Erythroblast (primary cell): ENCODE results near the gene MRPL37.

Experiments
- DNase-seq, 2 experiments: peaks; one replicate each; lab custom pipeline; 2025; lab: John Stamatoyannopoulos, UW
- GATA1 ChIP-seq: IDR thresholded peaks from 2 replicates; pipeline ENCODE4 v1.6.1; 2011; ENCODE audit warnings: low read depth, mild to moderate bottlenecking, control low read depth, low read length, moderate library complexity
- POLR2A ChIP-seq: IDR thresholded peaks from 2 replicates; pipeline ENCODE4 v1.6.1; 2011; ENCODE audit warnings: mild to moderate bottlenecking, low read length

Gene MRPL37

DNA sequence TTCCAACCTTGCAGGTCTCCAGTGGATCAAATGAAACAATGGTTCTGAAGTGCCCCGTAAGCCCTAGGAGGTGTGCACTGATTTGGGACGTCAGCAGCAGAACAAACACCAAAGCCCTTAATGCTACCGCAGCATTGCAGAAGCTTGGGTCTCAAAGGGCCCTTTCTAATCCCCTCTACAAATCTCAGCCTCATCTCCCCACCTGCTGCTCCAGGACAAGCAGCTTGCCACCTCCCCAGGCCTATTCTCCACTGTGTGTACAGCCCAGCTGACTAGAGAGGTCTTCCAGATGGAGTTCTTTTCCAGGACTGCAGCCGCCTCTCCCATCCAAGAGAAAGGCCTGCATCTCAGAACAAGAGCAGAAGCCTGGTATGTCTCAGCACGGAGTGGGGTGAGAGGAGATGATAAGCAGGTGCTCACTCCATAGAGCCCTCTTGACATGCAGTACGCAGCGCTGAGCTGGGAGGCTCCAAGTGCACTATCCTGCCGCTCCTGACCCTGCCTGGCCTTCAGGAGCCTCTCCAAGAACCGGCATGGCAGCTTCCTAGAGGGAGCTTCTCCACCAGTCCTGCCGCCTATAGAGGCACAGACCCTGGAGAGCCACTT lies 46.3 kb downstream of the MRPL37 start:
- no peak for DNase-seq
- TF ChIP-seq GATA1, result no peak
- no peak for TF ChIP-seq POLR2A

DNA sequence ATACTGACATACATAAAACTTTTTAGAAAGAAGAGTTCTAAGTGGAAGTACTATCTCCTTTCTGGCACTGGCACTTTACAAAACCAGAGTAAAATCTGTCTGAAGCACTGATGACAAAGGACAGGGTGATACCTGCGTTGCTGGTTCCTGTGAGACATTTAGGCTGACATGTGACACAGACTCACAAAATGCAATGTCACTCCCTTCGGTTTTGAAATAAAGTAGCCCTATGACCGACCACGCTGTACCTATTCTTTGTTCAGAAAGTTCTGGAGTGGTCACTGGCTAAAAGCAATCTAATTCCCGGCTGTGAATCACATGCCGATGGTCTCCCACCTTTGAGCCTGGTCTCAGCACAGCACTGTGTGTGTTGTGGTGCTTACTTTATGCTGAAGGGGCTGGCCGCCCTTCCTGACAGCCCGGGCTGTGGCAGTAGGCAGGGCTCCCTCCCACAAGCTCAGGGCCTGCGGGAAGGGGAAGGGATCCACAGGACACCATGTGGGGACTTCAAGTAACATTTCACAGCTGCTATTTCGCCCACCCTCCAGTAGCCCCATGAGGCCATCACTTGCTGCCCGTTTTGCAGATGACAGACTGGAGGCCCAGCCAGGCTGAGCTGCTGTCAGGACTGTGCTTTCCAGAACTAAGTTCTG lies 48.0 kb downstream of the MRPL37 start:
- no peak for DNase-seq
- TF ChIP-seq GATA1 (no peak), POLR2A (no peak)

DNA sequence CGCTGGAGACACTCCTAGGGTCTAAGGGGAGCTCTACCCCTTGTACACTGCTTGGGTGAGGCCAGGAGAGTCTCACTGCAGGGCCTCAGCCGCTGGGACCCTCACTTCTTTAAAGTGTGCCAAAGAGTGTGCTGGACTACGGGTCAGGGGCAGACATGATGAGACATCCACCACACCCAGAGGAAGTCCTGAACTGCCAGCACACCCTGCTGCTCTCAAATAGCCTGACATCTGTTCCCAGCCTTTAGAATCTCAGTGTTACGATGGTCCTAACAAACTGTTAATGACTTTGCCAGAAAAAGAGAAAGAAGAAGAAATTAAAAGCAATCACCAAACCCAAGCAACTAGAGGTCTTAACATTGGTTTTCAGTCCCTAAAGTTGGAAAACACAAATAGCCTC lies 49.0 kb downstream of the MRPL37 start:
- no peak for DNase-seq
- TF ChIP-seq GATA1 (no peak), POLR2A (no peak)

DNA sequence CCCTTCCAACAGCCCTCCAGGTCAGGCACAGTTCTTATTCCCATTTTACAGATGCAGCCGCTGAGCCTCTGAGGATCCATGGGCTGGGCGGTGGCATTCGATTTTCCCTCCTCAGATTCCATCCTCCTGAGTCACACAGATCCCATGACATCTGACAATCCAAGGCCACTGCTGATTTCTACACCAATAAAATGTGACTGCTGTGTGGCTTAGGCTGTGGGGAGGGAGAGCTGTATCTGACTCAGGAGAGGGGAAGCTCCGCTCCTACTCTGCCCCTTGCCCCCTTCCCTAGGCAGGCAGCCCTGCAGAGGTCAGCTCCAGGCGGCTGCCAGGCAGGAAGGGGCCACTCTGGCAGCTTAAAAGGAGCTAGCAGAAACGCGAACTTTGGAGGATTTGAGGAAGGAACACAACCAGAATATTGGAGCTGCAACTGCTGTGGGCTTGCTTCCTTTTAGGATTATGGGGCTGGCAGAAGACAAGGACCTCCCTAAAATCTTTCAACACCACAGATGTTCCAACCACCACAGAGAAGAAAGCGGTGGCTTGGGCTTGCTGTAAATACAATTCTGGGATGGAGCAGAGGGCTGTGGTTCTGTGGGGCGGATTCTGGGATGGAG lies 50.0 kb downstream of the MRPL37 start:
- TF ChIP-seq POLR2A, result no peak
- TF ChIP-seq GATA1, result no peak
- no peak for DNase-seq

DNA sequence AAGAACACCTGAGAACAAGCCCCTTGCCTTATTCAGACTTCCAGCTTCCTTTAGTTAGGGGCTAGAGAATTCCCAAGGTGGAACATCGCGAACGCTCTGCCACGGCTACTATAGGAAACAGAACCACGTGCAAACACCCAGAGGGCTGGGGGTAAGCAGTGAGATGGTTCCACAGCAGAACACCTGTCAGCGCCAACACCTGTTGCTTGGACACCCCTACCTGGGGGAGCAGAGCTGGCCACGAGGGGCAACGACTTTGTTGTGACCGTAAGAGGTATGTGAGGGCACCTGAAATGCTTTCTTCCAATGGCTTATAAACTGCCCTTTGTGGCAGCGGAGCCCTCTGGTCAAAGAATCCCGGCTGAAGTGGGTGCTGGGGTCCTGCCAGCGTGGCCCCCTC lies 50.7 kb downstream of the MRPL37 start:
- DNase-seq, result no peak
- TF ChIP-seq POLR2A, result no peak
- TF ChIP-seq GATA1, result no peak

DNA sequence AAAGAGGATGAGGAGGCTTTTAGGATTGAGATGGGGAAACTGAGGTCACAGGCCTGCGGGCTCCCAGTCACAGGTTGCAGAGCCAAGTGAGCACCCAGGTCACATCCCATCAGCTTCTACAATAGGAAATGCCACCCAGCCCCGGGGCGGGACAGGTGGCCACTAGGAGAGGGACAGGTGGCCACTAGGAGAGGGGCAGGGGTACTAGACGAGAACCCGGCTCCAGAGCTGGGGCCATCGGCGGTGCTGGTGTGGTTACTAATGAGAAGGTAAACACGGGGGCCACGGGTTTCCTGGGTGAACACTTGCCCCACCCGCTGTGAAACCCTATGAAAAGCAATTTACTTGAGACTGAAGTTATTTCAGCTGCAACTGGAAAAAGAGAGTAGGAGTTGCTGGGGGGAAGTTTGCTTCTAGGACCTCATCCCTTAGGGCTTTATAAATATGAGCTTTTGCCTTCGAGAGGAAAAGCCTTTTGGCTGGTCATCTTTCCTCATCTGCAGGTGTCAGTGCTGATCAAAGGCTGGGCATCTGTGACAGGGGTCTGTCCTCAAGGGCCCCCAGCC lies 52.5 kb downstream of the MRPL37 start:
- DNase-seq, result no peak
- TF ChIP-seq GATA1 (no peak), POLR2A (no peak)

DNA sequence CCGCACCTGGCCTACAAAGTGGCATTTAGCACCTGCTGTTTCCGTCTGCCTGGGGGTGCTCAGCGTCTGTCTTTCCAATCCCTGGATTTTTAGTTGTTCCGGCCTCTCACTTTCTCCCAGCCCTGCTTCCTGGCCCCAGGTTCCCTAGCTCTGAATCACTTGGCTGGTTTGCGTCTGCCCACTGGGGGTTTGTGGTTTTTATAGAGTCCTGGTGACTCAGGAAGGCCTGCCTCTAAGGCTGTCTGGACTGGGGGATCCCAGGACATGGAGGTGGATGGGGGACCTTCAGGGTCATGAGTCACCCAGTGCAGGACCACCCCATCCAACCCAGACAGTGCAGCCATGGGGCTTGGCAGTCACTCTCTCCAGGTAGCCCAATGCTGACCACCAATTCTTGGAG lies 53.5 kb downstream of the MRPL37 start:
- TF ChIP-seq POLR2A (no peak), GATA1 (no peak)
- DNase-seq, result no peak

DNA sequence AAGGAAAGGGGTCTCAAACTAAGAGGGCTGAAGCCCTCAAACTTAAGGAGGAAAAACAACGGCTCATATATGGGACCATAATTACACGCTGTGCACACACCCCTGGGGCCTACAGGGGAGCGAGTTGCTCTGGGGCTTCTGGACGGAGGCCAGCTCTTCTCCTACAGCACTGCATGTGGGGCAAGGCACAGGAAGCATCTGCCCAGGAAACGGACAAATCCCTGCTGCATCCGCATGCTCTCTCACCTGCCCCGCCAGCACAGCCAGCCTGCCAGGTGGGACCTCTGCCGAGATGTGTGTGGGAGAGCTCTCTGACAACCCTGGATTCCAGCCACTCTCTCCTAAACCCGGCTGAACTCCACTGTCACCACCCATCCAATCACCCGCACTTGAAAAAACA lies 54.1 kb downstream of the MRPL37 start:
- DNase-seq, result no peak

DNA sequence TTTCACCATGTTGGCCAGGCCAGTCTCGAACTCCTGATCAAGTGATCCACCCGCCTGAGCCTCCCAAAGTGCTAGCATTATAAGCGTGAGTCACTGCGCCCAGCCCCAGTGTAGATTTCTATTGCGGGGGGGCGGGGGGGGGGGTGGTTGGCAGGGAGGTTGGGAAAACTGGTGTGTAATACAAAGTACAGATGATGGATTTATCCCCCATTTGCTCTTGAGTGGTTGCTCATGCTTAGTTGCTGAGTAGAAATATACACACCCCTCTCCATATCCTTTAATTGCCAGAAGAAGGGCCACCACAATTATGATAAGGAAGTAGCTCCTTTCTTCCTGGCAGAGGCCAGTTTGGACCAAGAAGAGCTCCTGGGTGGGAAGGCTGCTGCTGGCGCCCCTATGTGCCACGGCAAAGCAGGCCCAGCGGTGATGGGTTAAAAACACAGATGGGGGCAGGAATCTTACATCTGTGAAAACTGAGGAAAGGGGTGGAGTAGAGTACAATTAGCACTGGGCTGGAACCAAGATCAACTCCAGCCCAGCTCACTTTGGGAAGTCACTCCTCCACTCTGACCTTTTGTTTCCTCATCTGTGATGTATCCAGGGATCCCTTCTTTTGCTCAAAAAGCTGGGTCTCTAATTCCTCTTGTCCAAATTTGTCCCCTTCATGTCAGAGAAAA lies 55.2 kb downstream of the MRPL37 start:
- no peak for DNase-seq
- TF ChIP-seq GATA1 (no peak), POLR2A (no peak)

More for the DNA sequence above, 54.1 kb downstream of the MRPL37 start:
- no peak for TF ChIP-seq GATA1
- no peak for TF ChIP-seq POLR2A

DNA sequence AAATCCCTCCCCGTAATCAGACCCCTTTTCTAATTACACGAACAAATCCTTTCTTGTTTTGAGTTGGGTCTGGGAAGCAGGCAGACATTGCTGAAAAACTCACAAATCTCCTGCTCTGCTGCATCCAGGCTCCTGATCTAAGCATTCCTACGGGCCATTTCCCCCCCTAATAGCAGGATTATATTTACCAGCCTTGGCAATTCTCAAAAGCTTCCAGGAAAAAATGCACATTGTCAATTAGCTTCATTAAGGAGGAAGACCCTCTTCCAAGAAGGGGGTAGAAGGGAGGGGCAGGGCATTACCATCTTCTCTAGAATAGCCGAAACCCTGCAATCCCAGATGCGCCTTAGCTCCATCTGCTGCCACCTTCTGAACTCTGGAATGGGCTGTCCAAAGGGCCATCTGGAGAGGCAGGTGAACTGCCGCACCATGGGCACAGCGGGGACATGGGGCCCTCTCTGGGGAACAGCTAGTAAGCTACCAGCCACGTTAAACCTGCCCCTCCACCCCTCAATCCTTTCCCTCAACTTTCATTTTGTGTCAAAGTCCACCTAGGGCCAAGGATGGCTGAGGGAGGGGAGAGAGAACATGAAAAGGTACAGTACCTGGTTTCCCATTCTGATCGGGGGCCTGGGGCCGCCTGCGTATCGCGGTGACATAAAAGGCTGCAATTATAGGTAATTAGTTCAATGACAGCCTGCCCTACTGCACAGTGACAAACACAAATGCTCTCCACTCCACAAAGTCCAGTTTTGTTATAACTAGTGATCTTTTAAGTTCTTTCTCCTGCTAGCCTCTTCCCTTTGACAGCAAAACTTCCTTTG lies 56.8 kb downstream of the MRPL37 start:
- TF ChIP-seq POLR2A (no peak), GATA1 (no peak)
- no peak for DNase-seq

DNA sequence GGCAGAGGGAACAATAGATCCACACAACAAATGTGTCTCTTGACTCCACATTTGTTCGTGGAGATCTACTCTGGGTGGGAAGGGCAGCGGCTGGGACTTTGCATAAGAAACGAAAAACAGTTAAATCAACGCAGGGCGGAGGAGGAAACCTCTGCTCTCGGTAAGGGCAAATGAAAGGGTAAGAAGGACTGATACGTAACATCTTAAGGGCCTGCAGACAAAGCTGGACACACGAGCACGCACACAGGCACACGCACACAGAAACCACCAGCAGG lies 57.3 kb downstream of the MRPL37 start:
- no peak for DNase-seq
- TF ChIP-seq POLR2A (no peak), GATA1 (no peak)

DNA sequence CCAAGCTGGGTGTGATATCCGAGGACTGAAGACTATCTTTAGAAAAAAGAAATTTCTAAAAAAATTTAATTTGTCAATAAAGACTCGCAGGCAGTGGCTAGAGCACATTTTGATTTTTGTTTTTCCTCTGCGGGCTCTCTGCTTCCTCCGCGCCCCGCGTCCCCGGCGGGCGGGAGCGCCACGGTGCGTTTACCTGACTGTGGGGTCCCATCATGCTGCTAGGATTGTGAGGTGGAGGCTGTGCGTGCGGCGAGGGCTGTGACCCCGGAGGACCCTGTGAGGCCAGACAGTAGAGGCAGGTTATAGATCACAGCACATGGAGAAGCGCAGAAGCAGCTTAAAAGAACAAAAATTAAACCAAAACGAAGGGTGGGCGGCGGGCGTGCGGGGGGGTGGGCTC lies 57.9 kb downstream of the MRPL37 start:
- no peak for DNase-seq
- no peak for TF ChIP-seq POLR2A
- TF ChIP-seq GATA1, result no peak

DNA sequence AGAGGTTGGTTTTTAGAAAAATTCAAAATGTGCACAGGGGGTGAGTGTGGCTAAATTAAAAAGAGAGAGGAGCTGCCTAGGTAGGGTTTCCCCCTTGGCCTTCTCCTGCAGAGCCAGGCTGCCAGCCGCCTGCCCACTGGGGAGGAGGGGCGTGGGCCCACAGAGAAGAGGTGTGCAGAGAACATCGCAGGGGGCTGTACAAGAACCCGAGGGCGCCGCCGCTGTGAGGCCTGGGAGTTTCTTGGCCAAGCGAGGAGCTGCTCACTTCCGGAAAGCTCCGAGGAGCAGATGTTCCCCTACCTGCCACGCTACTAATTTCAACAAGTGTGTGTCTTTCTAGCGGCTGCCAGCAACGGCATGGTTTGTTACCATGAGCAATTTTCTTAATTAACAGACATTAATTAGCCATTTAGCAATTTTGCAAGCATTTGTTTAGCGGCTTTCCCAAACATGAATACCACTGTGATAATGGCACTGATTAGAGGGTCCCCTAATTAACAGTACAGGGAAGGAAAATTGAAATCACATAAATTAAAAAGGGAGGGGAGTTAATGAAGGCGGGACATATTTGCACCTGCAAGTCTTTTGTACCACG lies 59.7 kb downstream of the MRPL37 start:
- DNase-seq, result no peak
- TF ChIP-seq POLR2A (no peak), GATA1 (no peak)
